HepG2 (cell line): ENCODE data around the gene CDKN3. TPM values are rescaled to one million over a fixed set of nuclear protein-coding genes. Genes with fewer than 3 reads are reported as not detected.

Experiments used
- EZH2 ChIP-seq: conservative IDR thresholded peaks from 2 replicates; pipeline ENCODE4 v1.6.1; 2012; ENCODE audit warnings: mild to moderate bottlenecking, low read depth, low read length, moderate library complexity
- FOXA1 ChIP-seq, 2 experiments: fragments of 450-650 bp in 1 of 2; sonication (generic) in 1 of 2; formaldehyde crosslinking in 1 of 2; IDR thresholded peaks; 2 replicates each; pipeline versions ENCODE4 v1.4.0 to v1.6.1; 2016 to 2020; ENCODE audit warnings: missing genetic modification reagents in 1 of 2
- FOXM1 ChIP-seq: sonication (generic); formaldehyde crosslinking; IDR thresholded peaks from 2 replicates; pipeline ENCODE4 v1.5.0; 2020; ENCODE audit warnings: missing genetic modification reagents
- HOXA5 ChIP-seq: sonication (generic); formaldehyde crosslinking; IDR thresholded peaks from 2 replicates; pipeline ENCODE4 v1.4.0; 2020; ENCODE audit warnings: missing genetic modification reagents
- MTF2 ChIP-seq: sonication (generic); formaldehyde crosslinking; IDR thresholded peaks from 2 replicates; pipeline ENCODE4 v1.5.0; 2020; ENCODE audit warnings: missing genetic modification reagents, borderline replicate concordance
- RXRA ChIP-seq: sonication (generic); formaldehyde crosslinking; IDR thresholded peaks from 2 replicates; pipeline ENCODE4 v1.5.1; 2020; ENCODE audit warnings: missing genetic modification reagents
- SATB2 ChIP-seq: sonication (generic); formaldehyde crosslinking; IDR thresholded peaks from 2 replicates; pipeline ENCODE4 v1.5.0; 2020; ENCODE audit warnings: missing genetic modification reagents
- SP140L ChIP-seq: sonication (generic); formaldehyde crosslinking; IDR thresholded peaks from 2 replicates; pipeline ENCODE4 v1.4.0; 2020; ENCODE audit warnings: missing genetic modification reagents, borderline replicate concordance
- SP5 ChIP-seq: IDR thresholded peaks from 2 replicates; pipeline ENCODE4 v1.6.1; 2016; ENCODE audit warnings: low read depth, borderline replicate concordance
- ZNF256 ChIP-seq: sonication (generic); formaldehyde crosslinking; conservative IDR thresholded peaks from 2 replicates; pipeline ENCODE4 v1.4.0; 2020; ENCODE audit warnings: missing genetic modification reagents
- ZNF264 ChIP-seq: sonication (generic); formaldehyde crosslinking; IDR thresholded peaks from 2 replicates; pipeline ENCODE4 v1.4.0; 2020; ENCODE audit warnings: missing genetic modification reagents
- ZNF296 ChIP-seq: sonication (generic); formaldehyde crosslinking; conservative IDR thresholded peaks from 2 replicates; pipeline ENCODE4 v1.5.0; 2020; ENCODE audit warnings: mild to moderate bottlenecking, missing genetic modification reagents
- ZNF431 ChIP-seq: sonication (generic); formaldehyde crosslinking; IDR thresholded peaks from 2 replicates; pipeline ENCODE4 v1.9.0; 2022; ENCODE audit warnings: missing genetic modification reagents, low read depth, mild to moderate bottlenecking, borderline replicate concordance
- ZNF550 ChIP-seq: sonication (generic); formaldehyde crosslinking; IDR thresholded peaks from 2 replicates; pipeline ENCODE4 v1.4.0; 2020; ENCODE audit warnings: mild to moderate bottlenecking, missing genetic modification reagents, borderline replicate concordance
- ZNF556 ChIP-seq: sonication (generic); formaldehyde crosslinking; IDR thresholded peaks from 2 replicates; pipeline ENCODE4 v1.4.0; 2020; ENCODE audit warnings: mild to moderate bottlenecking, missing genetic modification reagents, borderline replicate concordance
- ZNF740 ChIP-seq: sonication (generic); formaldehyde crosslinking; IDR thresholded peaks from 2 replicates; pipeline ENCODE4 v1.4.0; 2020; ENCODE audit warnings: missing genetic modification reagents
- ZNF768 ChIP-seq: sonication (generic); formaldehyde crosslinking; IDR thresholded peaks from 2 replicates; pipeline ENCODE4 v1.4.0; 2020; ENCODE audit warnings: missing genetic modification reagents
- polyA plus RNA-seq, 8 experiments: library from polyadenylated mRNA; depleted of rRNA in 3 of 8; stranded (reverse) in 7 of 8; unstranded in 1 of 8; fragments of >200 nt; fragmentation: Illumina TruSeq in 4 of 8; extraction: Trizol in 4 of 8; gene quantifications; 2 replicates each; pipeline versions ENCODE4 v1.2.1 to v1.2.3, GENCODE V29; 2011 to 2016; ENCODE audit warnings: low read depth in 4 of 8, missing spikeins in 1 of 8, mixed read lengths in 1 of 8; ENCODE audit not compliant: insufficient read depth in 1 of 8
- total RNA-seq, 5 experiments: library from RNA; depleted of rRNA; stranded (reverse); fragments of >200 nt; fragmentation: Illumina TruSeq; extraction: Trizol; gene quantifications; 2 replicates each; pipeline ENCODE4 v1.2.3, GENCODE V29; 2016; ENCODE audit warnings: low read depth in 1 of 5
- TF ChIP-seq, protein P1 (sequence below): sonication (generic); formaldehyde crosslinking; IDR thresholded peaks from 2 replicates; pipeline ENCODE4 v1.5.1; 2020; ENCODE audit warnings: mild to moderate bottlenecking, missing genetic modification reagents, borderline replicate concordance
- TF ChIP-seq, protein P2 (sequence below): sonication (generic); formaldehyde crosslinking; conservative IDR thresholded peaks from 2 replicates; pipeline ENCODE4 v1.5.0; 2020; ENCODE audit warnings: missing genetic modification reagents
- TF ChIP-seq, protein P3 (sequence below): sonication (generic); formaldehyde crosslinking; IDR thresholded peaks from 2 replicates; pipeline ENCODE4 v1.8.0; 2022; ENCODE audit warnings: mild to moderate bottlenecking, missing genetic modification reagents, moderate library complexity

Gene CDKN3
- total and polyA plus RNA-seq, 2 of the 13 experiments (the other 11 are each of a cell fraction or from before 2014, with no cell fraction given): 63.0 to 88.9 TPM

- peak; percentile 72; the same call in 1 of the 2 replicates for TF ChIP-seq SP5 (CRISPR knock-in tag)
- TF ChIP-seq, protein P1, sequence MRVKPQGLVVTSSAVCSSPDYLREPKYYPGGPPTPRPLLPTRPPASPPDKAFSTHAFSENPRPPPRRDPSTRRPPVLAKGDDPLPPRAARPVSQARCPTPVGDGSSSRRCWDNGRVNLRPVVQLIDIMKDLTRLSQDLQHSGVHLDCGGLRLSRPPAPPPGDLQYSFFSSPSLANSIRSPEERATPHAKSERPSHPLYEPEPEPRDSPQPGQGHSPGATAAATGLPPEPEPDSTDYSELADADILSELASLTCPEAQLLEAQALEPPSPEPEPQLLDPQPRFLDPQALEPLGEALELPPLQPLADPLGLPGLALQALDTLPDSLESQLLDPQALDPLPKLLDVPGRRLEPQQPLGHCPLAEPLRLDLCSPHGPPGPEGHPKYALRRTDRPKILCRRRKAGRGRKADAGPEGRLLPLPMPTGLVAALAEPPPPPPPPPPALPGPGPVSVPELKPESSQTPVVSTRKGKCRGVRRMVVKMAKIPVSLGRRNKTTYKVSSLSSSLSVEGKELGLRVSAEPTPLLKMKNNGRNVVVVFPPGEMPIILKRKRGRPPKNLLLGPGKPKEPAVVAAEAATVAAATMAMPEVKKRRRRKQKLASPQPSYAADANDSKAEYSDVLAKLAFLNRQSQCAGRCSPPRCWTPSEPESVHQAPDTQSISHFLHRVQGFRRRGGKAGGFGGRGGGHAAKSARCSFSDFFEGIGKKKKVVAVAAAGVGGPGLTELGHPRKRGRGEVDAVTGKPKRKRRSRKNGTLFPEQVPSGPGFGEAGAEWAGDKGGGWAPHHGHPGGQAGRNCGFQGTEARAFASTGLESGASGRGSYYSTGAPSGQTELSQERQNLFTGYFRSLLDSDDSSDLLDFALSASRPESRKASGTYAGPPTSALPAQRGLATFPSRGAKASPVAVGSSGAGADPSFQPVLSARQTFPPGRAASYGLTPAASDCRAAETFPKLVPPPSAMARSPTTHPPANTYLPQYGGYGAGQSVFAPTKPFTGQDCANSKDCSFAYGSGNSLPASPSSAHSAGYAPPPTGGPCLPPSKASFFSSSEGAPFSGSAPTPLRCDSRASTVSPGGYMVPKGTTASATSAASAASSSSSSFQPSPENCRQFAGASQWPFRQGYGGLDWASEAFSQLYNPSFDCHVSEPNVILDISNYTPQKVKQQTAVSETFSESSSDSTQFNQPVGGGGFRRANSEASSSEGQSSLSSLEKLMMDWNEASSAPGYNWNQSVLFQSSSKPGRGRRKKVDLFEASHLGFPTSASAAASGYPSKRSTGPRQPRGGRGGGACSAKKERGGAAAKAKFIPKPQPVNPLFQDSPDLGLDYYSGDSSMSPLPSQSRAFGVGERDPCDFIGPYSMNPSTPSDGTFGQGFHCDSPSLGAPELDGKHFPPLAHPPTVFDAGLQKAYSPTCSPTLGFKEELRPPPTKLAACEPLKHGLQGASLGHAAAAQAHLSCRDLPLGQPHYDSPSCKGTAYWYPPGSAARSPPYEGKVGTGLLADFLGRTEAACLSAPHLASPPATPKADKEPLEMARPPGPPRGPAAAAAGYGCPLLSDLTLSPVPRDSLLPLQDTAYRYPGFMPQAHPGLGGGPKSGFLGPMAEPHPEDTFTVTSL (CRISPR knock-in tag): no peak
- no peak for TF ChIP-seq ZNF740 (CRISPR knock-in tag)
- 0 out of 2 replicates have a peak, but pooled peaks have one; percentile 35 for TF ChIP-seq ZNF264
- no peak for TF ChIP-seq MTF2 (CRISPR knock-in tag)
- no peak for TF ChIP-seq ZNF296 (CRISPR knock-in tag)
- TF ChIP-seq ZNF256 (CRISPR knock-in tag): peak; percentile 40; the same call in 1 of the 2 replicates
- TF ChIP-seq FOXM1 (CRISPR knock-in tag): peak; percentile 99
- TF ChIP-seq, protein P2, sequence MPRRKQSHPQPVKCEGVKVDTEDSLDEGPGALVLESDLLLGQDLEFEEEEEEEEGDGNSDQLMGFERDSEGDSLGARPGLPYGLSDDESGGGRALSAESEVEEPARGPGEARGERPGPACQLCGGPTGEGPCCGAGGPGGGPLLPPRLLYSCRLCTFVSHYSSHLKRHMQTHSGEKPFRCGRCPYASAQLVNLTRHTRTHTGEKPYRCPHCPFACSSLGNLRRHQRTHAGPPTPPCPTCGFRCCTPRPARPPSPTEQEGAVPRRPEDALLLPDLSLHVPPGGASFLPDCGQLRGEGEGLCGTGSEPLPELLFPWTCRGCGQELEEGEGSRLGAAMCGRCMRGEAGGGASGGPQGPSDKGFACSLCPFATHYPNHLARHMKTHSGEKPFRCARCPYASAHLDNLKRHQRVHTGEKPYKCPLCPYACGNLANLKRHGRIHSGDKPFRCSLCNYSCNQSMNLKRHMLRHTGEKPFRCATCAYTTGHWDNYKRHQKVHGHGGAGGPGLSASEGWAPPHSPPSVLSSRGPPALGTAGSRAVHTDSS (CRISPR knock-in tag): no peak
- TF ChIP-seq RXRA (CRISPR knock-in tag): 0 out of 2 replicates have a peak, but pooled peaks have one; percentile 48
- TF ChIP-seq FOXA1 (IDR thresholded peaks at IDR 0.05): no peak
- TF ChIP-seq FOXA1 (CRISPR knock-in tag; IDR thresholded peaks at IDR 0.05): no peak
- TF ChIP-seq EZH2: no peak
- TF ChIP-seq SP140L (CRISPR knock-in tag): no peak; the same call in 1 of the 2 replicates
- TF ChIP-seq, protein P3, sequence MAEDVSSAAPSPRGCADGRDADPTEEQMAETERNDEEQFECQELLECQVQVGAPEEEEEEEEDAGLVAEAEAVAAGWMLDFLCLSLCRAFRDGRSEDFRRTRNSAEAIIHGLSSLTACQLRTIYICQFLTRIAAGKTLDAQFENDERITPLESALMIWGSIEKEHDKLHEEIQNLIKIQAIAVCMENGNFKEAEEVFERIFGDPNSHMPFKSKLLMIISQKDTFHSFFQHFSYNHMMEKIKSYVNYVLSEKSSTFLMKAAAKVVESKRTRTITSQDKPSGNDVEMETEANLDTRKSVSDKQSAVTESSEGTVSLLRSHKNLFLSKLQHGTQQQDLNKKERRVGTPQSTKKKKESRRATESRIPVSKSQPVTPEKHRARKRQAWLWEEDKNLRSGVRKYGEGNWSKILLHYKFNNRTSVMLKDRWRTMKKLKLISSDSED (CRISPR knock-in tag): 0 out of 2 replicates have a peak, but pooled peaks have one; percentile 29
- peak; percentile 45; the same call in 1 of the 2 replicates for TF ChIP-seq SATB2 (CRISPR knock-in tag)
- TF ChIP-seq ZNF550 (CRISPR knock-in tag): 0 out of 2 replicates have a peak, but pooled peaks have one; percentile 29
- TF ChIP-seq ZNF431 (CRISPR knock-in tag): peak; percentile 31; the same call in 1 of the 2 replicates
- TF ChIP-seq ZNF768 (CRISPR knock-in tag): no peak; the same call in 1 of the 2 replicates
- no peak; the same call in 1 of the 2 replicates for TF ChIP-seq ZNF556 (CRISPR knock-in tag)
- peak; percentile 64; the same call in 1 of the 2 replicates for TF ChIP-seq HOXA5
Observed at GRCh38 chr14:54396493-54397335, at the start of gene CDKN3 (continued).
